Transverse colon (tissue), 4 donors: ENCODE data around the gene NFE2.

Experiments used
- CTCF ChIP-seq, 5 experiments: fragments of 200-600 bp in 3 of 5; fragments of 450-650 bp in 2 of 5; sonication (generic) in 3 of 5; IDR thresholded peaks; 1 replicate in 2 of 5; 2 replicates in 3 of 5; pipeline ENCODE4 v1.5.1; 2016 to 2017; ENCODE audit warnings: antibody characterized with exemption in 5 of 5, inconsistent platforms in 3 of 5, mild to moderate bottlenecking in 2 of 5, moderate library complexity in 1 of 5
- POLR2A ChIP-seq: fragments of 450-650 bp; IDR thresholded peaks from one replicate; pipeline ENCODE4 v1.6.1; 2016; ENCODE audit warnings: antibody characterized with exemption, mild to moderate bottlenecking, moderate library complexity
- POLR2AphosphoS5 ChIP-seq, 3 donors: sonication (generic); formaldehyde crosslinking; IDR thresholded peaks; one replicate each; pipeline ENCODE4 v1.6.1; 2016; ENCODE audit warnings: antibody characterized with exemption in 3 of 3

DNA sequence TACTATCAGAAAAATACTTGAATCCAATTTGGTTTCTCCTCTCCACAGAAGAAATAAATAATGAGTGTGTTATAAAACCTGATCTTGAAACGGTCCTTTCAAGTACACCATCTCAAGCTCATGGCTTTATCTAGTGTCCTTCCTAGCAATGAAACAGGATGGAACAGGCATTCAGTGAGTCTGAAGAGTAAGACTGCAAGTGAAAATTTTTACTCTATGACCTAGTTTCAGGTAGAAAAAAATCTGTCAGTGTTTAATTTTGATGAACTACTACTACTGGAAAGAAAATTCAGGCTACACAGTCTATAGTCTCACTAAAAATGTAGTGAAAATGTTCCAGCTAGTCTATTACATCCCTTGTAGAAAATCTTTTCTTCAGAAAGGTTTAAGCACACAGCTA lies 28.6 kb downstream of the NFE2 start:
- TF ChIP-seq POLR2A (no peak), POLR2AphosphoS5 (IDR thresholded peaks at IDR 0.05) (no peak), CTCF (IDR thresholded peaks at IDR 0.05) (no peak)
